GM23338 (cell line): Measurements from ENCODE around the gene SHANK1.

Experiments used
- CTCF ChIP-seq, 2 experiments: fragments of 200-600 bp in 1 of 2; sonication (generic) in 1 of 2; conservative IDR thresholded peaks; 2 replicates each; pipeline versions ENCODE4 v1.5.1 to v1.6.1; 2016 to 2017; ENCODE audit warnings: antibody characterized with exemption in 2 of 2, low read depth in 2 of 2, mild to moderate bottlenecking in 2 of 2, moderate library complexity in 1 of 2
- EZH2 ChIP-seq: fragments of 200-600 bp; sonication (generic); IDR thresholded peaks from one replicate; pipeline ENCODE4 v1.8.0; 2017; ENCODE audit warnings: antibody characterized with exemption, mild to moderate bottlenecking, low read depth; ENCODE audit not compliant: unreplicated experiment
- NANOG ChIP-seq: IDR thresholded peaks from 2 replicates; pipeline ENCODE4 v1.6.1; 2016; ENCODE audit warnings: antibody characterized with exemption, borderline replicate concordance
- POLR2AphosphoS5 ChIP-seq: IDR thresholded peaks from 2 replicates; pipeline ENCODE4 v1.6.1; 2016; ENCODE audit warnings: antibody characterized with exemption, low read depth

- TF ChIP-seq CTCF (conservative IDR thresholded peaks at IDR 0.05; ENCODE audit: low read depth in 2 of 2) (no peak), POLR2AphosphoS5 (no peak), EZH2 (no peak), NANOG (no peak)
These were observed 42.9 kb downstream of the SHANK1 start for GRCh38 chr19:50676625-50677197.
